CD4-positive, CD25-positive, alpha-beta regulatory T cell (primary cell): Measurements from ENCODE around the gene UBE2G2. TPM values are rescaled to one million over a fixed set of nuclear protein-coding genes. Genes with fewer than 3 reads are reported as not detected.

Source experiments
- ATAC-seq, 2 donors: fragments of 150-1000 bp; cut with Tn5 transposase; one replicate each; pipeline ENCODE4 v1.10.0; 2021; ENCODE audit warnings: low read depth in 2 of 2, moderate number of reproducible peaks in 2 of 2, moderate library complexity in 1 of 2
- DNase-seq, 3 donors: peaks; one replicate each; pipeline versions ENCODE4 v3.0.0 to v3.0.0-alpha.2; 2012 to 2022; ENCODE audit warnings: mixed read lengths in 1 of 3
- H3K27ac ChIP-seq: one replicate; pipeline ENCODE4 v1.7.0; 2013; ENCODE audit warnings: mild to moderate bottlenecking, low read length; ENCODE audit not compliant: insufficient read depth, poor library complexity, severe bottlenecking
- H3K27me3 ChIP-seq: one replicate; pipeline ENCODE4 v1.7.0; 2013; ENCODE audit warnings: low read length; ENCODE audit not compliant: control insufficient read depth, insufficient read depth
- H3K36me3 ChIP-seq: one replicate; pipeline ENCODE4 v1.7.0; 2013; ENCODE audit warnings: mild to moderate bottlenecking, low read length, moderate library complexity; ENCODE audit not compliant: control insufficient read depth, insufficient read depth
- H3K4me1 ChIP-seq: 2 replicates; pipeline ENCODE4 v1.7.0; 2013; ENCODE audit warnings: mild to moderate bottlenecking, low read length; ENCODE audit not compliant: insufficient read depth, control insufficient read depth, poor library complexity, severe bottlenecking
- H3K4me3 ChIP-seq: one replicate; pipeline ENCODE4 v1.7.0; 2013; ENCODE audit warnings: low read depth, mild to moderate bottlenecking, low read length, moderate library complexity
- H3K9me3 ChIP-seq, 2 experiments: 1 replicate in 1 of 2; 2 replicates in 1 of 2; pipeline ENCODE4 v1.7.0; 2013; ENCODE audit warnings: low read length in 2 of 2, mild to moderate bottlenecking in 1 of 2, moderate library complexity in 1 of 2; ENCODE audit not compliant: control insufficient read depth in 2 of 2
- H3K27ac Mint-ChIP-seq, 3 donors: one replicate each; pipeline ENCODE4 v1.8.0; 2020 to 2022; ENCODE audit warnings: mild to moderate bottlenecking in 3 of 3, mixed read lengths in 3 of 3, moderate library complexity in 2 of 3
- H3K27me3 Mint-ChIP-seq: one replicate; pipeline ENCODE4 v1.8.0; 2022; ENCODE audit warnings: mild to moderate bottlenecking, mixed read lengths
- H3K36me3 Mint-ChIP-seq: one replicate; pipeline ENCODE4 v1.8.0; 2020; ENCODE audit warnings: mixed read lengths
- H3K4me1 Mint-ChIP-seq, 4 donors: one replicate each; pipeline ENCODE4 v1.8.0; 2020 to 2022; ENCODE audit warnings: mixed read lengths in 4 of 4, mild to moderate bottlenecking in 1 of 4
- H3K4me3 Mint-ChIP-seq, 4 donors: one replicate each; pipeline ENCODE4 v1.8.0; 2020 to 2022; ENCODE audit warnings: mild to moderate bottlenecking in 4 of 4, mixed read lengths in 4 of 4, moderate library complexity in 3 of 4
- H3K9me3 Mint-ChIP-seq, 7 donors: one replicate each; pipeline ENCODE4 v1.8.0; 2020 to 2022; ENCODE audit warnings: mixed read lengths in 7 of 7, mild to moderate bottlenecking in 3 of 7, moderate library complexity in 2 of 7
- polyA plus RNA-seq, 4 donors: library from polyadenylated mRNA; unstranded; fragments of 300-500 nt; fragmentation: Illumina TruSeq; gene quantifications; one replicate each; pipeline ENCODE4 v1.2.3, GENCODE V29; 2021
- total RNA-seq: library from RNA; stranded (reverse); gene quantifications from one replicate; pipeline ENCODE4 v1.2.3, GENCODE V29; 2022

Gene UBE2G2
- total and polyA plus RNA-seq, 5 donors from 2014 or later: 42.8 to 109 (median 49.1) TPM

- Histone ChIP-seq H3K4me1 (no peaks in the 10 kb centered on the region), H3K4me3 (no peak overlapping the region), H3K27me3 (no peaks in the 10 kb centered on the region), H3K36me3 (no peaks in the 10 kb centered on the region), H3K9me3 (no peaks in the 10 kb centered on the region), H3K27ac (no peak overlapping the region)
- Mint-ChIP-seq H3K27ac (no peak overlapping the region), H3K4me3 (no peak overlapping the region), H3K36me3 (peaks cover 5% of the 10 kb centered on the region), H3K9me3 (no peaks in the 10 kb centered on the region), H3K4me1 (peaks cover 0 to 4% (median 0%) of the 10 kb centered on the region in 4 donors), H3K27me3 (no peaks in the 10 kb centered on the region)
- no peak for ATAC-seq
- DNase-seq: no peak
Measured at GRCh38 chr21:44758781-44759627, 42.6 kb downstream of the UBE2G2 start.

GRCh38 chr21:44758141-44758561, 43.5 kb downstream of the UBE2G2 start:
- no peaks in the 10 kb centered on the region for H3K4me1 ChIP-seq
- Mint-ChIP-seq H3K4me3 (no peak overlapping the region), H3K27me3 (no peaks in the 10 kb centered on the region), H3K4me1 (peaks cover 0 to 4% (median 0%) of the 10 kb centered on the region in 4 donors), H3K27ac (no peak overlapping the region), H3K36me3 (peaks cover 5% of the 10 kb centered on the region), H3K9me3 (no peaks in the 10 kb centered on the region)
- H3K9me3 ChIP-seq: no peaks in the 10 kb centered on the region
- H3K27me3 ChIP-seq: no peaks in the 10 kb centered on the region
- no peak overlapping the region for H3K4me3 ChIP-seq
- H3K36me3 ChIP-seq: no peaks in the 10 kb centered on the region
- DNase-seq (no peak), ATAC-seq (no peak)
- H3K27ac ChIP-seq: no peak overlapping the region

GRCh38 chr21:44757731-44758130, 43.9 kb downstream of the UBE2G2 start:
- no peak for DNase-seq
- H3K36me3 ChIP-seq: no peaks in the 10 kb centered on the region
- H3K9me3 ChIP-seq: no peaks in the 10 kb centered on the region
- Mint-ChIP-seq H3K36me3 (peaks cover 5% of the 10 kb centered on the region), H3K9me3 (no peaks in the 10 kb centered on the region), H3K4me1 (peaks cover 0 to 4% (median 0%) of the 10 kb centered on the region in 4 donors), H3K27ac (no peak overlapping the region), H3K27me3 (no peaks in the 10 kb centered on the region), H3K4me3 (no peak overlapping the region)
- no peak for ATAC-seq
- no peaks in the 10 kb centered on the region for H3K27me3 ChIP-seq
- no peak overlapping the region for H3K4me3 ChIP-seq
- H3K27ac ChIP-seq: no peak overlapping the region
- no peaks in the 10 kb centered on the region for H3K4me1 ChIP-seq

- no peaks in the 10 kb centered on the region for H3K36me3 ChIP-seq
- H3K9me3 ChIP-seq: no peaks in the 10 kb centered on the region
- ATAC-seq (no peak), DNase-seq (no peak)
- no peaks in the 10 kb centered on the region for H3K27me3 ChIP-seq
- no peaks in the 10 kb centered on the region for H3K4me1 ChIP-seq
- no peak overlapping the region for H3K4me3 Mint-ChIP-seq
- H3K27me3 Mint-ChIP-seq: no peaks in the 10 kb centered on the region
- H3K27ac Mint-ChIP-seq: no peak overlapping the region
- no peaks in the 10 kb centered on the region for H3K9me3 Mint-ChIP-seq
- H3K27ac ChIP-seq: no peak overlapping the region
- no peak overlapping the region for H3K4me3 ChIP-seq
- peaks cover 5% of the 10 kb centered on the region for H3K36me3 Mint-ChIP-seq
- H3K4me1 Mint-ChIP-seq: peaks cover 0 to 4% (median 0%) of the 10 kb centered on the region in 4 donors
Measured at GRCh38 chr21:44756423-44757185, 45.0 kb downstream of the UBE2G2 start.

- H3K27me3 Mint-ChIP-seq: no peaks in the 10 kb centered on the region
- ATAC-seq (no peak), DNase-seq (no peak)
- no peaks in the 10 kb centered on the region for H3K9me3 Mint-ChIP-seq
- Histone ChIP-seq H3K27ac (no peak overlapping the region), H3K27me3 (no peaks in the 10 kb centered on the region), H3K4me1 (no peaks in the 10 kb centered on the region), H3K9me3 (no peaks in the 10 kb centered on the region), H3K36me3 (no peaks in the 10 kb centered on the region), H3K4me3 (no peak overlapping the region)
- H3K36me3 Mint-ChIP-seq: peaks cover 5% of the 10 kb centered on the region
- no peak overlapping the region for H3K4me3 Mint-ChIP-seq
- H3K27ac Mint-ChIP-seq: no peak overlapping the region
- peaks cover 0 to 4% (median 0%) of the 10 kb centered on the region in 4 donors for H3K4me1 Mint-ChIP-seq
Measured at GRCh38 chr21:44755227-44755626, 46.4 kb downstream of the UBE2G2 start.

- Mint-ChIP-seq H3K36me3 (peaks cover 5% of the 10 kb centered on the region), H3K27me3 (no peaks in the 10 kb centered on the region), H3K4me3 (no peak overlapping the region), H3K9me3 (no peaks in the 10 kb centered on the region), H3K27ac (no peak overlapping the region), H3K4me1 (peaks cover 0 to 4% (median 0%) of the 10 kb centered on the region in 4 donors)
- no peak overlapping the region for H3K4me3 ChIP-seq
- DNase-seq (no peak), ATAC-seq (no peak)
- no peaks in the 10 kb centered on the region for H3K9me3 ChIP-seq
- no peaks in the 10 kb centered on the region for H3K27me3 ChIP-seq
- H3K4me1 ChIP-seq: no peaks in the 10 kb centered on the region
- H3K36me3 ChIP-seq: no peaks in the 10 kb centered on the region
- H3K27ac ChIP-seq: no peak overlapping the region
Measured at GRCh38 chr21:44753357-44753756, 48.3 kb downstream of the UBE2G2 start.

GRCh38 chr21:44752671-44753235, 48.9 kb downstream of the UBE2G2 start:
- Mint-ChIP-seq H3K27ac (no peak overlapping the region), H3K4me1 (peaks cover 0 to 4% (median 0%) of the 10 kb centered on the region in 4 donors), H3K4me3 (no peak overlapping the region), H3K27me3 (peaks cover under 1% of the 10 kb centered on the region), H3K36me3 (peaks cover 5% of the 10 kb centered on the region), H3K9me3 (no peaks in the 10 kb centered on the region)
- Histone ChIP-seq H3K27me3 (no peaks in the 10 kb centered on the region), H3K9me3 (no peaks in the 10 kb centered on the region), H3K4me1 (no peaks in the 10 kb centered on the region), H3K36me3 (no peaks in the 10 kb centered on the region), H3K27ac (no peak overlapping the region), H3K4me3 (no peak overlapping the region)
- DNase-seq (no peak), ATAC-seq (no peak)
